NCI-H1048 (cell line): ENCODE data around the gene SETMAR.
"Not testable (repeated sequence)": the region's sequence is repeated elsewhere in the genome, so short reads cannot be mapped to it uniquely, and the experiment has no call there.

Experiments used
- DNase-seq: peaks from one replicate; lab custom pipeline; 2025; lab: John Stamatoyannopoulos, UW

Gene SETMAR

DNA sequence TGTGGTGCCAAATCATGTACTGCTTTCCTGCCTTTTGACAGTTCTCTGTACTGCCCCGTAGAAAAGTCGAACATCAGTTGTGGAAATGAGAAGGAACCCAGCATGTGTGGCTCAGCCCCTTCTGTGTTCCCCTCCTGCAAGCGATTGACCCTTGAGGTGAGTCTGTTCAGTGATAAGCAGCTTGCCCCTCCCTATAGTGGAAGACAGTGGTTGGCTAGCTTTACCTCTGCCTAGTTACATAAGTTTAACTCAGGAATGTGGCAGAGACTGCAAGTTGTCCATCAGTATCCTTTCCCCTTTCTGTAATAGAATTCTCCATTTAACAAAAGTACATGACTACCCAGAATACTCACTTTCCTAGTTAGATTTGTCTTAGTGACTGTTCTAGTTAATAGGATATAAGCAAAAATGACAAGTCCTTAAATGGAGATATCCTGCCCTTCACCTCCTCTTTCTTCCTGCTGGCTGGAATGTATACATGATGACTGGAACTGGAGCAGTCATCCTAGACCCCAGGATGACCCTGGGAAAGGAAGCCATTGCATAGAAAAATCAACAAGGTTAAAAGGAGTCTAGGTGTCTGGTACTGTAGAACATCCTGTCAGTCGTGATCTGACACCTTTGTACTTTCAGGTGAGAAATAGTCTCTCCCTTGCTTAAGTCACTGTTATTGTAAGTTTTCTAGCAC is 10.6 kb downstream of the SETMAR start:
- no peak for DNase-seq

DNA sequence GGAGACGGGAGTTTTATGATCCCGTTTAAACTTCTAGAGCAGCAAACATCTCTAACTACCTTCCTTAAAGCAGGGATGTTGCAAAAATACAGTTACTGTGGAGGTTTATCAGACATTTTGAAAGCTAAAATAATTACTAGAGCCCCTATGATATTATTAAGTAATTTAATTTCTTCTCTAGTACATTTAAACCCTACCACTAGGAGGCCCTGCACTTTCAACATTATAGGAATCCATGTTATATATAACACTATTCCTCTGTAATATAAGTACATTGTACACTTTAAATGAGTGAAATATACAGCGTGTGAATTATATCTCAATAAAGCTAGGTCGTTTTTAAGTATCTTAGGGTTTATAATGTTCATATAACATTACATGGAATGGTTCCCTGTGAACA is 11.5 kb downstream of the SETMAR start:
- DNase-seq: no peak

DNA sequence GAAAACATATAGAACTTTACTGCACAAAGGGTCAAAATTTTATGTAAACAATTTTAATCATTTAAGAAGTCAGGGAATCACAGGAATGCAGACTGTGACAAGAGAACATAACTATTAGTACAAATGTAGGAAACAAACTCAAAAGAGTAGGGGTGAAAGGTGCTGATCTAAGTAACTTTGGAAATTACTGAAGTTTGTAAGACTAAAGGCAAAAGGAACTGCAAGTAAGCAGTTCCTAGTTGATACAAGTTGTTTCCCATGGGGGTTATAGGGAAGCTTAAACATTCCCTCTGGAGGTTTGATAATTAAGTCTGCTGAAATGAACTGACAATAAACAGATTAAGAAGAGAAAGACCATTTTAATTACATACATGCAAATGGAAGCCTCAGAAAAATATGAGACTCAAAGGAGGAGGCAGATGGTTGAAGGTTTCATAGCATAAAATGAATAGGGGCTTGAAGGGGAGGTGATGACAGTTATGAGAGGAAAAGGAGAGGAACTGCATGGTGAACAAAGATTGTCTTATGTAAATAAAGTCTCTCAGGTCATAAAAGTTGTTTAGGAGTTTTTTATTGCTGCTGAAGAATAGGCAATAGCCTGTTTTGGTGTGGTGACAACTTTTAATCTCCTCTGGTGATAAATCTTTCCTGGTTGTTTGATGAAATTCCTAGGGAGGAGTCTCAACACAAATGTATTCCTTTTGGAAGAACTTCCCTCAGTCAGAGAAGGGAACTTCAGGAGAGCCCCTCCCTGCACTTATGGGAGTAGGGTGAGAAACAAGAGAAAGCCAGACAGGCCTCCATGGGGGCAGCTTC is 17.1 kb downstream of the SETMAR start:
- DNase-seq: no peak

DNA sequence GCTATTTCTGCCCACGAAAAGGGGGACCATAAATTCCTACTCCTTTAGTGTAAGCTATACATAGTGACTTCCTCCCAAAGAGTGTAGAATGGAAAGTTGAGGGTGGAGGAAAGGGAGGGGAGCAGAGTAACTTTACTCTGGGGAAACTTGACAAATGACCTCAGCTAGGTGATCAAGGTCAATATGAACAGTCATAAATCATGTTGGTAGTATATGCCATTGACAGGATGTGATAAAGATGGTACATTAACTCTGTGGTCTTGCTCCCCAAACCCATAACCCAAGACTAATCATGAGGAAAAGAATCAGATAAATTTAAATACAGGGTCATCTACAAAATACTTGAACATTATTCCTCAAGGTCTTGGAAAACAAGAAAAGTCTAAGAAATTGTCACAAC is 18.6 kb downstream of the SETMAR start:
- no peak for DNase-seq

DNA sequence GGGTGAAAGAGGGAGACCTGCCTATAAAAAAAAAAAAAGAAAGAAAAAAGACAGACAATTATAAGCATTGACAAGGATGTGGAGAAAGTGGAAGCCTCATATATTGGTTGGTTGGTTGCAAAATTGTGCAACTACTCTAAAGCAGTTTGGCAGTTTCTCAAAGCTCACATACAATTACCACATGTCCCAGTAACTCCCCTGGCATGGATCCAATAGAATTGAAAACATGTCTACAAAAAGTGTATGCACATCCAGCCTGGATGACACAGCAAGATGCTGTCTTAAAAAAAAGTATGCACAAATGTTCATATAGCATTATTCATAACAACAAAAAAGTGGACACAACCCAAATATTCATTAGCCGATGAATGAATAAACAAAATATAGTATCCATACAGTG is 19.5 kb downstream of the SETMAR start:
- DNase-seq: no peak

DNA sequence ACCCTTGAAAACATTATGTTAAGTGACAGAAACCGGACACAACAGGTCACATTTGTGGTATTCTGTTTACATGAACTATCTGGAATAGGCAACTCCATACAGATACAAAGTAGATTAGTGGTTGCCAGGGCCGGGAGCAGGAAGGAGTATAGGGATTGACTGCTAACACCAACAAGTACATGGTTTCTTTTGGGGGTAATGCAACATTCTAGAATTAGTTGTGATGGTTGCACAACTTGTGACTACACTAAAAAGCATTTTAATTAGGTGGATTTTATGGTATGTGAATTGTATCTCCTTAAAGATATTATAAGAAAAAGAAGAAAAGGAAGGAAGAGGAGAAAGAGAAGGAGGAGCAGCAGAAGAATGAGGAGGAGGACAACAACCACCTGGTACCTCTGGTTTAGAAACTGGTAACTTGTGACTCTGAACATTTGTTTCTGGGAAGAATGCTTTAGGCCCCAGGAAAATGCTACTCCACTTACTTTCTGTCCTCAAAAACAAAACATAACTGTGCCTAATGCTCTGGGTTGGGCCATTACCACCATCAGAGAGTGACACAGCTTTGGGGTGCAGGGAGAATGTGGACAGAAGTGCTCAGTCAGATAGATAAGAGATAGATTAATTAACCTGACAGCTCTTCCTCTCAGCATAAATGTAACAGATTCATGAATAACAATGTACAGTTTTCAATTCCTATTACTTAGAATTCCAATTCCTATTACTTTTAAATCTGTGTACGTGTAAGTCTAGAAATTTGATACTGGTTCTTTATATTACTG is 20.3 kb downstream of the SETMAR start:
- DNase-seq: no peak

DNA sequence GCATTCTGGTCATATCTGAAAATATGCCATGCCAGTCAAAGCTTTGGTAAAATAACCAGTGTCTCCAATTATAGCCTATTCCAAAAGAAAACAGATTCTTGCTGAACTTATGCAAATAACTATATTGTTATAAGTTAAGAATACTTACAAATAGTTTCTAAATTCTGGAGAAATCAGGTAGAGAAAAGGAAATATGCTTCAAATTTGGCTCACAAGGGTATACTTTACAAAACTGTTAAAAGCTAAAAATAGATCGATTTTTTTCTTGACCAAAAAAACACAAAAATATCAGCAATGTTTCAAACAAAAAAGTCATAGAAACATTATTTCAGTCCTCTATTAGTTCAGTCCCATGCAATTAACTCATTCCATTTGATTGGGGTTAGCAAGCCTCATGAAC is 23.7 kb downstream of the SETMAR start:
- no peak for DNase-seq

DNA sequence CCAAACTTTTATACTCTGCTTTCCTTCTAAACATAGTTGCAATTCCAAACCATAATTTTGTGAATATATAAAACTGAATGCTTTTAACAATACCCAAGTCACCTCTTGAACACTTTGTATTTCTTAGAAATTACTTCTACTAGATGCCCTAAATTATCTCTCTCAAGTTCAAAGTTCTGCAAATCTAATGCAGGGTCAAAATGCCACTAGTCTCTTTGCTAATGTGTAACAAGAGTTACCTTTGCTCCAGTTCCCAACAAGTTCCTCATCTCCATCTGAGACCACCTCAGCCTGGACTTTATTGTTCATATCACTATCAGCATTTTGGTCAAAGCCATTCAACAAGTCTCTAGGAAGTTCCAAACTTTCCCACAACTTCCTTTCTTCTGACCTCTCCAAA is 26.6 kb downstream of the SETMAR start:
- DNase-seq: not testable (repeated sequence)

DNA sequence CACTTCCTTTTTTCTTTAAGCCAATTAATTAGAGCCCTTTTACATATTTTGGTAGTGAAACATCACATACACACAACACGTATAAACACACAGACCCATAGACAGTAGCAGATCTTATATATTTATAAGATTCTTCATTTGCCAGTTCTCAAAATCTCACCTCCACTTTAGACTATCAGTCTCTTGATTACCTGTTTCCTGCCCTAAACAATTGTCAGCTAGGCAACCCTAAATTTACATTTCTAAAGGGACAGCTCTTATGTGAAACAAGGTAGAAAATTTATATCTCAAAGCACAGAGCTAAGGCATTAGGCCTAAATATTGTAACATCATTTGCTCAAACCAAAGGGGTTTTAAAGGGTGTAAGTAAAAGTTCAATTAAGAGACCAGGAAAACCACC is 28.9 kb downstream of the SETMAR start:
- DNase-seq: no peak

DNA sequence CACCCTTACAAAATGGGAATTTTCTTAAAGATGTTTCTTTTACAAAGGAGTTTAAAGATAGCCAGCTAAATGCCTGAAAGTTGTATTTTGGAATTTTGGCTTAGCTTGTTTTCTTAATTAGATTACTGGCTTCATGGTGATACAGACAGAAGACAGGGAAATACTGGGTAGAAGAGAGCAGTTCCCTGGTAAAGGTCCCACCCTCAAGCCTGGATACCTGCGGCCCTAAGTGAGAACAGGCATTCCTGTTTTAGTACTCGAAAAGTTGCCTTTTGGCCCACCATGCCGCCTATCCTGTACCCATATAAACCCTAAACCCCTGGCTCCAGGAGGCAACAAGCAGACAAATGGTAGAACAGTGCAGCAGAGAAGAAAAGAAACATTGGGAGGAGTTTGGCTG is 29.4 kb downstream of the SETMAR start:
- no peak for DNase-seq

DNA sequence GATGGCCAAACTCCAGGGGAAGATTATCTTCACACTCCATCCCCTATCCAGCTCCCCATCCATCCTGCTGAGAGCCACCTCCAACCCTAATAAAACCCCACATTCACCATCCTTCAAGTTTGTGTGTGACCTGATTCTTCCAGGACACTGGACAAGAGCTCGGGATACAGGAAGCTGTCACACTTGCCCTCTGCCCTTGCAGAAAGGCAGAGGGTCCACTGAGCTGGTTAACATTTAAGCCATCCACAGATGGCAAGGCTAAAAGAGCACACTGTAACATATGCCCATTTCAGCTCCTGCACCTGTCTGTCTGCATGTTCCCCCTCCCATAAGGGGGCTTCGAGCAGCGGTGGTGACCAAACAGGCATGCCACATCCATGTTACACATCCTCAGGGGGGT is 29.8 kb downstream of the SETMAR start:
- no peak for DNase-seq

DNA sequence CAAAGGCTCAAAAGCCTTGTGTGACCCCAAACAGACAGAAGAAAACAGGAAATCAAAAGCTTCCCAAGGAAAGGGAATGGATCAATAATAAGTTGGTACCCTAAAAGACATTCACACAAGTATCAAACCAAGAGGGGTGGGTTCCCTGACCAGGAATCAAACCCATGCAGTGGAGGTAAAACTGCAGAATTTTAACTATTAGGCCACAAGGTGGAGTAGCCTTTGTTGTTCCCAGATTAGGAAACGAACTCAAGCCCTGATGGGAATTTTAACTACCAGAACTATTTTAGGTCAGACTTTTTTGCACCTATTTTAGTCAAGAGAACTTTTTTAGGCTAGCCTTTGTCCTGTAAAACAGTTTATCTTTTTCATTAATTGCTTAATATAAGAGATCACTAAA is 31.4 kb downstream of the SETMAR start:
- no peak for DNase-seq

DNA sequence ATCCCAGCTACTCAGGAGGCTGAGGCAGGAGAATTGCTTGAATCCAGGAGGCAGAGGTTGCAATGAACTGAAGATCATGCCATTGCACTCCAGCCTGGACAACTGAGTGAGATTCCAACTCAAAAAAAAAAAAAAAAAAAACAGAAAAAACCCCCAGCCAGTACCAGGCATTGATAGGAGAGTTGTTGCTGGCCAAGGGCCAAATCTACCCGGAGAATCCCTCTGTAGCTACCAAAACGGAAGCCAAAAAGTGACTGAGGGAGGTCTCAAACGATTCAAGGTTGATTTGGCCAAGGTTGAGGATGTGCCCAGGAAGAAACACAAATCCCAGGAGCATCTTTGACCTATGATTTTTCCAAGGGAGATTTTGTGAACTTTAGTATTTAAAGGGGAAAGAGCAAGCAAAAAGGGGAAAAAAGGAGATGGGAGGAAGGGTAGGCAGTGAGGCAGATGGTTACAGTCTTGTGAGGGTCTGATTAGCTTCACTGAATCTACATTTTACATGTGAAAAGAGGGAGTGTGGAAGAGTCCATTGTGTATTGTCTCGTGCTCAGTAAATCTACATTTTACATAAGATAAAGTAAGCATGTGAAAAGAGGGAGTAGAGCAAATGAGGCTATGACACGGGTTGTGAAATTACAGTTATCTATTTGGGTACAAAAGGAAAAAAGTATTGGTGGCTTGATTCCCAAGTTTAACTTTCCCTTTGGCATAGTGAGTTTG is 32.8 kb downstream of the SETMAR start:
- no peak for DNase-seq

DNA sequence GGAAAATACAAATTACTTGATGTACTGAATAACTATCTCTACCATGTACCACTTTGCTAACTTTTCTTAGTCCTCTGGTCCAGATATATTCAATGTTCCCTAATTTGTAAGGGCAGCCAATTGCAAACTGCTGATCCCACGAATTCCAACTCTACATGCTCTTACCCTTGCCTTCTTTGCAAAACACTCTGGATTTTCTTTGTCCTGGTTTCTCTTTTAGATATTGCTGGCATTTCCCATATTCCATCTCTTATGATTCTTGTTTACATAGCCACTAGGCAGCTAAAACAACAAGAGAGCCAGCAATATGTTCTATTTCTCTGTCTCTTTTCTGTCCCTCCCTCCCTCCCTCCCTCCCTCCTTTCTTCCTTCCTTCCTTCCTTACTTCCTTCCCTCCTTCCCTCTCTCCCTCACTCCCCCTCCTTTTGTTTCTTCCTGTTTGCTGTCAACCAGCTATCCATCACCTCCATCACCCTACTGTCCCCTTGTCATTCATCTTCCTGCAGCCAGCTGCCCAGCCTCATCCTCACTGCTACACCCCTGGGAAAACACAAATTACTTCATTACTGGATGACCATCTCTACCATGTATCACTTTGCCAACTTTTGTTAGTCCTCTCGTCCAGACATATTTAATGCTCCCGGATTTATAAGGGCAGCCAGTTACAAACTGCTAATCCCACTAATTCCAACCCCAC is 33.8 kb downstream of the SETMAR start:
- DNase-seq: no peak

DNA sequence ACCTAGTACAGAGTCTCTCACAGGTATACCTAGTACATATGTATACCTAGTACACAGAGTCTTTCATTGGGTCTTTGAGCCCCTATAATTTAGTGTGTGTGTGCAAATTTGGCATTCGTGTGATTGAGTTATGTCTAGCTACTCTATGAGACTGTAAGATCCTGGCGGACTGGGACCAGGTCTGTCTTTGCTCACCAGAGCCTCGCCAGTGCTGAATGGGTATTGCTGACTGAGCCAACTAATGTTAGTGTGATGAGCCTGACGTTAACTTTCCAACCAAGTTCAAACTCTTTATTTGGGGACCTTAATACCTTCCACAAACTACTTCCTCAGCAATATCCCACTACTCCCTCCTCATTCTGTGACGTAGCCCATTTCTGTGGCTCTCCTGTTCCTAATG is 35.6 kb downstream of the SETMAR start:
- DNase-seq: no peak

DNA sequence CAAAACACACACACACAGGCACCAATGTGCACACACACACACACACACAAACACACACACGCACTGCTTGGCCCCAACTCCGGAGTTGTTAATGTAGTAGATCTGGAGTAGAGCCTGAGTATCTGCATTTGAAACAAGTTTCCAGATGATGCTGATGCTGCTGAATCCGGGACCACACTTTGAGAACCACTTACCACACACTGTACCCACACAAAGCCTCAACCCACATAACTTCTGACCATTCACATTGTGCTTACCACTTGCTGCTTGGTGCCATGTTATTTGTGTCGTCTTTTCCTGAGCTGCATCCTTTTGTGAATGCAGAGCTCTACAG is 36.9 kb downstream of the SETMAR start:
- DNase-seq: no peak

DNA sequence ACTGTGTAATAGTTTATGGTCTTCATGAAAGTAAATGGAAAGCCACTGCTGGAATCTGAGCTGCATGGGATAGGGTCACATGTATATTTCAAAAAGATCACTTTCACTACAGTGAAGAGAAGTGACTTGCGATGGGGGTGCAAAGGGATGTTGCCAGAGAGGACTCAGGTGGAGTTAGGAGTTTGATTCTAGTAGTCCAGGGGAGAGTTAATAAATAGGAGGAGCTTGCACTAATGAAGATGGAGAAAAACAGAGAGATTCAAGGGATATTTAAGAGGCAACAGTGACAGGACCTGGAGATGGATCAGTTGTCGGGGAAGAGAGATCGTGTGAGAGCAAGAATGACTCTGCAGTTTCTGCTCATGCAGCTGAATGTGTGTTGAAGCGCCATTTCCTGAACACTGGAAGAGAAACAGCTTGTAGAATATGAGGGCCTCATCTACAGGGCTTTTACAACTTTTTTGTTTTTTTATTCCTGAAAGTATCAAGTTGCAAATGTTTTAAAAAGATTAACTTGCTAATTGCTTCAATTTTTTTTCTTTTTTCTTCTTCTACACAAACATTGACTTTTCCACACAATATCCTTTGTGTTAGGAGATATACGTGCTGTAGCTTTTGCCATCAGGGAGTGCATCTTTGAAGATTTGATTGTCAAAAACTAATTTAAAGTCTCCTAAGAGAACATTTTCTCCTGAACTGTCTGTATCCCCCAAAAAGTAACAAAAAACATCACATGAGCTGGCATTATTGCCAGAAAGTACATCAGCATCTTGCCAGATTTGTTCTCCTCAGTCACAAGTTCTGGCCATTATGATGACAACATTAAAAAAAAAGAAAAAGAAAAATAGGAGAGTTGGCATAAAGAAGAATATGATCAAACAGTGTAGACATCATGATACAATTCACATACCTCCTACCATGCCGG is 37.5 kb downstream of the SETMAR start:
- DNase-seq: no peak

DNA sequence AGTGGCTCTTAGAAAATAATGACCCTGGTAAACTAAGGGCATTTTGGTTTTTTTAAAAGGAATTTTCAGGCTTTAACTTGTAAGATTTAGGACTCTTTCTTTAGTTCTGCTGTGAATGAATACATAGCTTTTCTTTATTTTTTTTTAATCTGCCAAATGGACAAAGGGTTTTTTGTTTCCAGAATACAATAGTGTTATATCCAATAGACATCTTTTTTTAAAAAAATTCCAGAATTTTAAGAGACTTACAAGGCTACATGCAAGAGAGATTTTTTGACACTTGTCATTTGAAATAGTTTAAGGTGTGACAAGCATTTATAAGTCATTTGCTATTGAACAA is 38.1 kb downstream of the SETMAR start:
- DNase-seq: no peak

DNA sequence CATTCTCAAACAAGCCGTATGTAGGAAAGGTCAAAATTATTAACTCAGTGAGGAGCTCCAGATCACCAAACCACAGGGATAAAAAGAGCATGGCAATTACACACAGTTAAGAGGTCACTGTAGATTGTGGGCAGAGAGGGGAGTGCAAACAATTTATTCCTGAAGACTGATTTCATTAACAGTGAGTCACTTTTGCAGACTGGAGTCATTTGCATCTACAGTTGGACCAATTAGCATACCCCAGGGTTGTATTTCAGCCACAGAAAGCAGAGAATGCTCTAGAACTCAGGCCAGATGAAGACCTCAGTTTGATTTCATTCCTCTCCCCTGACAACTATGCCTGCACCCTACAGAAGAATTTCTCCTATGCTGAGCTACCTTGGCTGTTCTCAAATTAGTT is 40.1 kb downstream of the SETMAR start:
- no peak for DNase-seq

DNA sequence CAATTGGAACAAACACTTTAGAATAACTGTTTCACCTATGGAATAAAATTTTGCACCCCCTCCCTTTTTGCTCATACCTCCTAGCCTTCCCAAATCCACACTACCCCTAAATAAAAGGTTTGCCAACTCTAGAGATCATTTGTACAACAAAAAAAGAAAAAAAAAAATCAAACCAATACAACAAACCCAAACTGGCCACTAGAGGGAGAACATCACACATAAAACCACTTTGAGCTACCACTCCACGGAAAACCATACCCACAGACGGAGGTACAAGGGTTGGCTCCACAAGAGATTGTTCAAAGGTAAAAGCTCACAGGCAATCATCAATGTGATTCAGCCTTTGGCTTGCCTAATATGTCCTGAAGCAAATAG is 47.6 kb downstream of the SETMAR start:
- DNase-seq: peak; percentile 14
